HepG2 (cell line): ENCODE data around the gene WSB1. TPM values are rescaled to one million over a fixed set of nuclear protein-coding genes. Genes with fewer than 3 reads are reported as not detected.
"Not testable (repeated sequence)": the region's sequence is repeated elsewhere in the genome, so short reads cannot be mapped to it uniquely, and the experiment has no call there.

ENCODE experiments used
- ATAC-seq: fragments of 200-7000 bp; cut with Tn5 transposase; 3 replicates; pipeline ENCODE4 v1.9.1; 2020; ENCODE audit warnings: mild to moderate bottlenecking, moderate library complexity
- BruUV-seq: library from RNA; stranded (reverse); fragments of 400-500 nt; replicated peaks from 2 replicates; lab custom pipeline; 2021; lab: Mats Ljungman, UMichigan
- CTCF ChIA-PET: fragments of 300-600 bp; formaldehyde crosslinking; extraction: SDS; loops from one replicate; lab custom pipeline; 2021; ENCODE audit warnings: low total read pairs, inconsistent platforms, low intra/inter-chr PET ratio; lab: Yijun Ruan, JAX
- POLR2A ChIA-PET: fragments of 350-600 bp; sonication (Branson Sonifier 250); formaldehyde crosslinking; loops from one replicate; lab custom pipeline; 2020; ENCODE audit warnings: antibody characterized with exemption, inconsistent platforms; lab: Yijun Ruan, JAX
- DNase-seq: peaks from one replicate; pipeline ENCODE4 v3.0.0-alpha.2; 2015; ENCODE audit warnings: low spot score
- FAIRE-seq: peaks from 3 replicates; lab custom pipeline; 2011; peaks lifted over from hg19 to GRCh38; lab: Jason Lieb, UNC
- H2AFZ ChIP-seq: one replicate; pipeline ENCODE4 v1.6.1; 2011; ENCODE audit warnings: low read length, inconsistent platforms
- H3K27ac ChIP-seq: fragments of 300-600 bp; 3 replicates; pipeline ENCODE4 v1.8.0; 2011; ENCODE audit warnings: mixed run types, mild to moderate bottlenecking, mixed read lengths, low read length, inconsistent platforms; ENCODE audit not compliant: insufficient read depth; ENCODE audit errors: extremely low read length
- H3K27me3 ChIP-seq, 2 experiments: fragments of 200-600 bp in 1 of 2; 2 replicates in 1 of 2; 3 replicates in 1 of 2; pipeline versions ENCODE4 v1.6.0 to v1.8.0; 2011; ENCODE audit warnings: low read length in 2 of 2, mild to moderate bottlenecking in 2 of 2, moderate library complexity in 2 of 2, inconsistent platforms in 1 of 2; ENCODE audit not compliant: insufficient read depth in 2 of 2, control insufficient read depth in 1 of 2
- H3K36me3 ChIP-seq, 2 experiments: fragments of 200-600 bp in 1 of 2; replicated peaks in 1 of 2; 2 replicates in 1 of 2; 3 replicates in 1 of 2; pipeline versions ENCODE4 v1.5.1 to v1.8.0; 2011; ENCODE audit warnings: low read length in 2 of 2, inconsistent platforms in 1 of 2; ENCODE audit not compliant: insufficient read depth in 2 of 2, control insufficient read depth in 1 of 2
- H3K4me1 ChIP-seq: 2 replicates; pipeline ENCODE4 v1.5.1; 2012; ENCODE audit warnings: low read length, inconsistent platforms; ENCODE audit not compliant: insufficient read depth
- H3K4me2 ChIP-seq: 2 replicates; pipeline ENCODE4 v1.6.0; 2011; ENCODE audit warnings: low read depth, low read length, inconsistent platforms
- H3K4me3 ChIP-seq, 3 experiments: fragments of 200-600 bp in 1 of 3; sonication (generic), shearing (Covaris generic) in 1 of 3; replicated peaks in 1 of 3; 2 replicates each; pipeline ENCODE4 v1.5.1; 2011 to 2016; ENCODE audit warnings: low read length in 3 of 3, inconsistent platforms in 2 of 3, low read depth in 2 of 3, mild to moderate bottlenecking in 2 of 3, control low read depth in 1 of 3, mixed read lengths in 1 of 3; ENCODE audit not compliant: insufficient read depth in 1 of 3
- H3K79me2 ChIP-seq: one replicate; pipeline ENCODE4 v1.6.1; 2011; ENCODE audit warnings: low read length, inconsistent platforms; ENCODE audit not compliant: insufficient read depth
- H3K9ac ChIP-seq: 2 replicates; pipeline ENCODE4 v1.6.0; 2011; ENCODE audit warnings: mild to moderate bottlenecking, low read depth, low read length, inconsistent platforms; ENCODE audit not compliant: insufficient read depth
- H3K9me3 ChIP-seq: 2 replicates; pipeline ENCODE4 v1.5.1; 2012; ENCODE audit warnings: mild to moderate bottlenecking, low read length
- H4K20me1 ChIP-seq: 2 replicates; pipeline ENCODE4 v1.6.0; 2011; ENCODE audit warnings: inconsistent platforms, mild to moderate bottlenecking, low read length, moderate library complexity; ENCODE audit not compliant: insufficient read depth
- CC2D1A ChIP-seq: sonication (generic); formaldehyde crosslinking; IDR thresholded peaks from 2 replicates; pipeline ENCODE4 v1.8.1; 2023; ENCODE audit warnings: mild to moderate bottlenecking, missing genetic modification reagents
- CEBPG ChIP-seq: IDR thresholded peaks from 2 replicates; pipeline ENCODE4 v1.6.1; 2016
- FOSL2 ChIP-seq: sonication (generic); formaldehyde crosslinking; IDR thresholded peaks from 2 replicates; pipeline ENCODE4 v1.4.0; 2020; ENCODE audit warnings: missing genetic modification reagents
- HDAC1 ChIP-seq: sonication (generic); formaldehyde crosslinking; IDR thresholded peaks from 2 replicates; pipeline ENCODE4 v1.5.1; 2020; ENCODE audit warnings: mild to moderate bottlenecking, missing genetic modification reagents
- JUN ChIP-seq: sonication (generic); formaldehyde crosslinking; IDR thresholded peaks from 2 replicates; pipeline ENCODE4 v1.4.0; 2020; ENCODE audit warnings: mild to moderate bottlenecking, missing genetic modification reagents
- MAFK ChIP-seq, 2 experiments: IDR thresholded peaks in 1 of 2; conservative IDR thresholded peaks in 1 of 2; 2 replicates each; pipeline ENCODE4 v1.6.1; 2011; ENCODE audit warnings: improper control_type of control experiment in 2 of 2, low read length in 2 of 2
- RXRB ChIP-seq: IDR thresholded peaks from 2 replicates; pipeline ENCODE4 v1.6.1; 2016; ENCODE audit warnings: borderline replicate concordance, missing genetic modification reagents, missing compliant biosample characterization
- SOX13 ChIP-seq, 3 experiments: fragments of 450-650 bp in 1 of 3; sonication (generic) in 1 of 3; formaldehyde crosslinking in 1 of 3; IDR thresholded peaks in 2 of 3; conservative IDR thresholded peaks in 1 of 3; 2 replicates each; pipeline versions ENCODE4 v1.5.0 to v1.6.1; 2016 to 2020; ENCODE audit warnings: antibody characterized with exemption in 1 of 3, mild to moderate bottlenecking in 1 of 3, missing compliant biosample characterization in 1 of 3, missing genetic modification reagents in 1 of 3, moderate library complexity in 1 of 3
- TBX2 ChIP-seq: sonication (generic); formaldehyde crosslinking; IDR thresholded peaks from 2 replicates; pipeline ENCODE4 v1.5.0; 2020; ENCODE audit warnings: missing genetic modification reagents, mild to moderate bottlenecking, borderline replicate concordance
- ZNF121 ChIP-seq: sonication (generic); formaldehyde crosslinking; IDR thresholded peaks from 2 replicates; pipeline ENCODE4 v1.5.0; 2020; ENCODE audit warnings: mild to moderate bottlenecking, missing genetic modification reagents
- ZNF350 ChIP-seq: sonication (generic); formaldehyde crosslinking; IDR thresholded peaks from 2 replicates; pipeline ENCODE4 v1.4.0; 2020; ENCODE audit warnings: mild to moderate bottlenecking, low read depth, missing genetic modification reagents, borderline replicate concordance
- WGBS: methylation state at CpG from one replicate; pipeline ENCODE4 v1.1.6; 2017; ENCODE audit warnings: low lambda C conversion rate; 5-methylcytosine and 5-hydroxymethylcytosine counted together
- in situ Hi-C: cut with HindIII; loops from 2 replicates; pipeline ENCODE4 v1.10.0; 2017; ENCODE audit warnings: low pct_unique_long_range_greater_than_20kb; ENCODE audit not compliant: extremely low pct_ligation_motif_present
- intact Hi-C: fragments of 100-400 bp; cut with micrococcal nuclease; formaldehyde crosslinking; loops from one replicate; pipeline ENCODE4 v1.10.0; 2022; ENCODE audit not compliant: unreplicated experiment
- polyA plus RNA-seq, 8 experiments: library from polyadenylated mRNA; depleted of rRNA in 3 of 8; stranded (reverse) in 7 of 8; unstranded in 1 of 8; fragments of >200 nt; fragmentation: Illumina TruSeq in 4 of 8; extraction: Trizol in 4 of 8; gene quantifications; 2 replicates each; pipeline versions ENCODE4 v1.2.1 to v1.2.3, GENCODE V29; 2011 to 2016; ENCODE audit warnings: low read depth in 4 of 8, missing spikeins in 1 of 8, mixed read lengths in 1 of 8; ENCODE audit not compliant: insufficient read depth in 1 of 8
- total RNA-seq, 5 experiments: library from RNA; depleted of rRNA; stranded (reverse); fragments of >200 nt; fragmentation: Illumina TruSeq; extraction: Trizol; gene quantifications; 2 replicates each; pipeline ENCODE4 v1.2.3, GENCODE V29; 2016; ENCODE audit warnings: low read depth in 1 of 5
- TF ChIP-seq, protein P1 (sequence below): sonication (generic); formaldehyde crosslinking; IDR thresholded peaks from 2 replicates; pipeline ENCODE4 v1.4.0; 2020; ENCODE audit warnings: missing genetic modification reagents, mild to moderate bottlenecking, borderline replicate concordance
- TF ChIP-seq, protein P2 (sequence below): sonication (generic); formaldehyde crosslinking; IDR thresholded peaks from 2 replicates; pipeline ENCODE4 v1.4.0; 2020; ENCODE audit warnings: missing genetic modification reagents, borderline replicate concordance

The WSB1 gene
- total and polyA plus RNA-seq, 2 of the 13 experiments (the other 11 are each of a cell fraction or from before 2014, with no cell fraction given), result 81.3 to 294 TPM

DNA sequence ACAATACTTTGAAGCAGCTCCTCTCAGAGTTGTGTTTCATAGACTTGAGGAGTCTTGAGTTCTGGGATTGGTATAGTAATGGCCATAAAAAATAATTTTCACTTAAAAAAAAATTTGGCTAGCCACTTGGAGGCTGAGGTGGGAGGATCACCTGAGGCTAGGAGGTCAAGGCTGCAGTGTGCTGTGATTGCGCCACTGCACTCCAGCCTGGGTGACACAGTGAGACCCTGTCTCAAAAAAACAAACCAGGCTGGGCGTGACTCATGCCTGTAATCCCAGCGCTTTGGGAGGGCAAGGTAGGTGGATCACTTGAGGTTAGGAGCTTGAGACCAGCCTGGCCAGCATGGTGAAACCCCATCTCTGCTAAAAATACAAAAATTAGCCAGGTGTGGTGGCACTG, 14.8 kb upstream of the WSB1 start (continued):
- TF ChIP-seq RXRB (CRISPR knock-in tag), result peak; percentile 54
- 0 out of 2 replicates have a peak, but pooled peaks have one; percentile 13 for TF ChIP-seq ZNF121 (CRISPR knock-in tag)
- 0 out of 2 replicates have a peak, but pooled peaks have one; percentile 25 for TF ChIP-seq HDAC1 (CRISPR knock-in tag)
- TF ChIP-seq, protein P1, sequence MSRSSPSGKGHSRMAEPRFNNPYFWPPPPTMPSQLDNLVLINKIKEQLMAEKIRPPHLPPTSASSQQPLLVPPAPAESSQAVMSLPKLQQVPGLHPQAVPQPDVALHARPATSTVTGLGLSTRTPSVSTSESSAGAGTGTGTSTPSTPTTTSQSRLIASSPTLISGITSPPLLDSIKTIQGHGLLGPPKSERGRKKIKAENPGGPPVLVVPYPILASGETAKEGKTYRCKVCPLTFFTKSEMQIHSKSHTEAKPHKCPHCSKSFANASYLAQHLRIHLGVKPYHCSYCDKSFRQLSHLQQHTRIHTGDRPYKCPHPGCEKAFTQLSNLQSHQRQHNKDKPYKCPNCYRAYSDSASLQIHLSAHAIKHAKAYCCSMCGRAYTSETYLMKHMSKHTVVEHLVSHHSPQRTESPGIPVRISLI (CRISPR knock-in tag), result 0 out of 2 replicates have a peak, but pooled peaks have one; percentile 28
- peak; percentile 91 for TF ChIP-seq FOSL2
- peak; percentile 78 for TF ChIP-seq CEBPG (CRISPR knock-in tag)
- 0 out of 2 replicates have a peak, but pooled peaks have one; percentile 26 for TF ChIP-seq TBX2 (CRISPR knock-in tag)
- TF ChIP-seq SOX13 (IDR thresholded peaks at IDR 0.05), result not testable (repeated sequence)
- TF ChIP-seq SOX13 (CRISPR knock-in tag; conservative IDR thresholded peaks at IDR 0.05 in 1 of 2, IDR thresholded peaks at IDR 0.05 in 1 of 2), result peak in 1 of 2 experiments; percentile 23; a peak in 1 of 4 replicates
- TF ChIP-seq, all 625 proteins: peak for 26; not testable (repeated sequence) for 599

DNA sequence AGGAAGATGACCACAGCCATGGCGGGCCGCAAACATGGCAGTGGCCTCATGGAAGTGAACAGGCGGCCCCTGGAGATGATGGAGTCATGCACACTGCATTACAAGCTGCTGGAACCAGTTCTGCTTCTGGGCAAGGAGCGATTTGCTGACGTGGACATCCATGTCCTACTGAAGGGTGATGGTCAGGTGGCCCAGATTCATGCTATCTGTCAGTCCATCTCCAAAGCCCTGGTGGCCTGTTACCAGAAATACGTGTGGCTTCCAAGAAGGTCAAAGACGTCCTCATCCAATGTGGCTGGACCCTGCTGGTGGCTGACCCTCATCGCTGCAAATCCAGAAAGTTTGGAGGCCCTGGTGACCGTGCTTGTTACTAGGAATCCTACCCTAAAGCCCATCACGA, 13.4 kb upstream of the WSB1 start:
- intact Hi-C loops, result no loop called here
- Histone ChIP-seq H3K4me2 (no peak overlapping the region), H3K79me2 (no peaks in the 10 kb centered on the region), H3K4me1 (peaks cover 25% of the 10 kb centered on the region), H4K20me1 (no peaks in the 10 kb centered on the region), H3K9ac (no peak overlapping the region), H3K4me3 (no peak overlapping the region), H3K27me3 (0 out of 5 replicates have a peak, but pooled peaks cover 2 to 9% of the 10 kb centered on the region in 2 experiments), H2AFZ (no peak overlapping the region), H3K27ac (no peak overlapping the region), H3K9me3 (no peaks in the 10 kb centered on the region), H3K36me3 (no peaks in the 10 kb centered on the region)
- ATAC-seq (no peak), DNase-seq (no peak), FAIRE-seq (no peak)
- in situ Hi-C loops, result no loop called here
- TF ChIP-seq MAFK (conservative IDR thresholded peaks at IDR 0.05 in 1 of 2, IDR thresholded peaks at IDR 0.05 in 1 of 2; ENCODE audit: low read length in 2 of 2), result peak in 1 of 2 experiments; percentile 27; a peak in 1 of 4 replicates
- TF ChIP-seq, protein P2, sequence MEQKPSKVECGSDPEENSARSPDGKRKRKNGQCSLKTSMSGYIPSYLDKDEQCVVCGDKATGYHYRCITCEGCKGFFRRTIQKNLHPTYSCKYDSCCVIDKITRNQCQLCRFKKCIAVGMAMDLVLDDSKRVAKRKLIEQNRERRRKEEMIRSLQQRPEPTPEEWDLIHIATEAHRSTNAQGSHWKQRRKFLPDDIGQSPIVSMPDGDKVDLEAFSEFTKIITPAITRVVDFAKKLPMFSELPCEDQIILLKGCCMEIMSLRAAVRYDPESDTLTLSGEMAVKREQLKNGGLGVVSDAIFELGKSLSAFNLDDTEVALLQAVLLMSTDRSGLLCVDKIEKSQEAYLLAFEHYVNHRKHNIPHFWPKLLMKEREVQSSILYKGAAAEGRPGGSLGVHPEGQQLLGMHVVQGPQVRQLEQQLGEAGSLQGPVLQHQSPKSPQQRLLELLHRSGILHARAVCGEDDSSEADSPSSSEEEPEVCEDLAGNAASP (CRISPR knock-in tag), result no peak
- no peak for TF ChIP-seq JUN
- no peak for TF ChIP-seq ZNF350 (CRISPR knock-in tag)
- TF ChIP-seq, protein P1 (CRISPR knock-in tag), result no peak
- no peak for TF ChIP-seq CC2D1A (CRISPR knock-in tag)
- ChIA-PET POLR2A (no interaction called here), CTCF (no interaction called here)
- BruUV-seq, result no TSS peak
- WGBS, result 35% methylated on average over 5 of the region's 10 CpGs
